SU-DHL-6 (cell line): ENCODE measurements around the gene SLC39A9.
"Not testable (repeated sequence)": the region's sequence is repeated elsewhere in the genome, so short reads cannot be mapped to it uniquely, and the experiment has no call there.

Experiments
- EZH2phosphoT487 ChIP-seq: fragments of 200-600 bp; sonication (generic), shearing (Covaris generic); conservative IDR thresholded peaks from 2 replicates; pipeline ENCODE4 v1.6.1; 2018; ENCODE audit warnings: mild to moderate bottlenecking, antibody characterized with exemption, low read length, moderate library complexity, mixed read lengths
- TF ChIP-seq, protein P1 (sequence below): fragments of 200-600 bp; sonication (generic); IDR thresholded peaks from one replicate; pipeline ENCODE4 v1.5.1; 2017; ENCODE audit warnings: antibody characterized with exemption, mild to moderate bottlenecking, low read length, moderate library complexity; ENCODE audit not compliant: insufficient read depth, poor library complexity, severe bottlenecking

GRCh38 chr14:69476824-69477450 is 78.4 kb downstream of the SLC39A9 start:
- TF ChIP-seq, protein P1, sequence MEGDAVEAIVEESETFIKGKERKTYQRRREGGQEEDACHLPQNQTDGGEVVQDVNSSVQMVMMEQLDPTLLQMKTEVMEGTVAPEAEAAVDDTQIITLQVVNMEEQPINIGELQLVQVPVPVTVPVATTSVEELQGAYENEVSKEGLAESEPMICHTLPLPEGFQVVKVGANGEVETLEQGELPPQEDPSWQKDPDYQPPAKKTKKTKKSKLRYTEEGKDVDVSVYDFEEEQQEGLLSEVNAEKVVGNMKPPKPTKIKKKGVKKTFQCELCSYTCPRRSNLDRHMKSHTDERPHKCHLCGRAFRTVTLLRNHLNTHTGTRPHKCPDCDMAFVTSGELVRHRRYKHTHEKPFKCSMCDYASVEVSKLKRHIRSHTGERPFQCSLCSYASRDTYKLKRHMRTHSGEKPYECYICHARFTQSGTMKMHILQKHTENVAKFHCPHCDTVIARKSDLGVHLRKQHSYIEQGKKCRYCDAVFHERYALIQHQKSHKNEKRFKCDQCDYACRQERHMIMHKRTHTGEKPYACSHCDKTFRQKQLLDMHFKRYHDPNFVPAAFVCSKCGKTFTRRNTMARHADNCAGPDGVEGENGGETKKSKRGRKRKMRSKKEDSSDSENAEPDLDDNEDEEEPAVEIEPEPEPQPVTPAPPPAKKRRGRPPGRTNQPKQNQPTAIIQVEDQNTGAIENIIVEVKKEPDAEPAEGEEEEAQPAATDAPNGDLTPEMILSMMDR, result not testable (repeated sequence)
- TF ChIP-seq EZH2phosphoT487, result not testable (repeated sequence)
